ENCODE measurements around the gene INPP4B. TPM values are rescaled to one million over a fixed set of nuclear protein-coding genes. Genes with fewer than 3 reads are reported as not detected.

INPP4B gene
- total RNA-seq, 1 experiment from 2014 or later = 0.07 TPM

DNA sequence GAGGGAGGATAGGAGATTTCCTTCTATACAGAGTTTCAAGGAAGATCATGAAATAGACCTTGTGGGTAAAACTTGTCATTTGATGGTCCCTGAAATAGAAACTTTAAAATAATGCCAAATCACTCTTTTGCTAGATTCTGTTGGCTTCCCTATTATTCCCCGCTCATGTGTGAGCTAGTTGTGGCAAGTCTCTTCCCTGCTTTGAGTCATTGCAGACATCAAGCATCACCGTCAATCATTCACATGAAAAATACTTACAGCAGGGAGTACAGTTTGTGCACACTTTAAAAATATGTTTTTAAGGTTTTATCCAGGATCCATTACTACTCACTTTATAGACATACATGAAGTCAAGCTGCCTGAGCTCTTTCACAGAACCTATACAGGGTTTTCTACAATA is 35.2 kb upstream of the INPP4B start:
- H3K23ac ChIP-seq (ENCODE audit: insufficient read length, low read depth, low read length) = no peak overlapping the region
- H3K79me1 ChIP-seq (ENCODE audit: insufficient read depth, low read depth, low read length, poor library complexity, severe bottlenecking) = no peaks in the 10 kb centered on the region
- no peak overlapping the region for H4K5ac ChIP-seq (ENCODE audit: insufficient read length, low read depth, low read length)
- no peak overlapping the region for H4K91ac ChIP-seq (ENCODE audit: insufficient read length, low read depth, low read length)
- no peak overlapping the region for H2BK20ac ChIP-seq (ENCODE audit: low read depth, low read length, poor library complexity, severe bottlenecking)
- no peaks in the 10 kb centered on the region for H3K4me1 ChIP-seq (ENCODE audit: insufficient read depth, low read length)
- H3K4ac ChIP-seq (ENCODE audit: low read depth, low read length) = no peak overlapping the region
- no peak overlapping the region for H2BK12ac ChIP-seq (ENCODE audit: insufficient read length, low read depth, low read length)
- H3K9me3 Mint-ChIP-seq = peaks cover 0 to 3% of the 10 kb centered on the region in 2 experiments; a peak in 2 of 5 replicates
- no peaks in the 10 kb centered on the region for H3K4me1 Mint-ChIP-seq
- H4K20me1 ChIP-seq (ENCODE audit: control insufficient read depth, insufficient read depth, insufficient read length) = no peaks in the 10 kb centered on the region
- H3K14ac ChIP-seq (ENCODE audit: insufficient read depth, low read length) = no peak overlapping the region
- no peak overlapping the region for H3K27ac Mint-ChIP-seq
- H2BK5ac ChIP-seq (ENCODE audit: insufficient read length, low read length) = no peak overlapping the region
- H3K27me3 Mint-ChIP-seq (ENCODE audit: low read depth) = no peaks in the 10 kb centered on the region
- DNase-seq = no peak
- no peaks in the 10 kb centered on the region for H3K9me3 ChIP-seq (ENCODE audit: control insufficient read depth, low read depth, low read length)
- H3K18ac ChIP-seq (ENCODE audit: insufficient read length, low read depth, low read length) = no peak overlapping the region
- H3K27me3 ChIP-seq (ENCODE audit: insufficient read depth, low read length) = no peaks in the 10 kb centered on the region
- H3K27ac ChIP-seq (ENCODE audit: insufficient read length, low read depth, low read length) = no peak overlapping the region
- no peaks in the 10 kb centered on the region for H3K79me2 ChIP-seq (ENCODE audit: insufficient read depth, low read length)
- H3K23me2 ChIP-seq (ENCODE audit: insufficient read length, low read depth, low read length, poor library complexity, severe bottlenecking) = no peaks in the 10 kb centered on the region
- H3K4me2 ChIP-seq (ENCODE audit: insufficient read depth, insufficient read length, low read length) = no peak overlapping the region
- no peak overlapping the region for H2BK15ac ChIP-seq (ENCODE audit: low read depth, low read length)
- no peaks in the 10 kb centered on the region for H3K36me3 Mint-ChIP-seq (ENCODE audit: insufficient read depth in 1 of 3, low read depth in 3 of 3)
- TF ChIP-seq, protein P1, sequence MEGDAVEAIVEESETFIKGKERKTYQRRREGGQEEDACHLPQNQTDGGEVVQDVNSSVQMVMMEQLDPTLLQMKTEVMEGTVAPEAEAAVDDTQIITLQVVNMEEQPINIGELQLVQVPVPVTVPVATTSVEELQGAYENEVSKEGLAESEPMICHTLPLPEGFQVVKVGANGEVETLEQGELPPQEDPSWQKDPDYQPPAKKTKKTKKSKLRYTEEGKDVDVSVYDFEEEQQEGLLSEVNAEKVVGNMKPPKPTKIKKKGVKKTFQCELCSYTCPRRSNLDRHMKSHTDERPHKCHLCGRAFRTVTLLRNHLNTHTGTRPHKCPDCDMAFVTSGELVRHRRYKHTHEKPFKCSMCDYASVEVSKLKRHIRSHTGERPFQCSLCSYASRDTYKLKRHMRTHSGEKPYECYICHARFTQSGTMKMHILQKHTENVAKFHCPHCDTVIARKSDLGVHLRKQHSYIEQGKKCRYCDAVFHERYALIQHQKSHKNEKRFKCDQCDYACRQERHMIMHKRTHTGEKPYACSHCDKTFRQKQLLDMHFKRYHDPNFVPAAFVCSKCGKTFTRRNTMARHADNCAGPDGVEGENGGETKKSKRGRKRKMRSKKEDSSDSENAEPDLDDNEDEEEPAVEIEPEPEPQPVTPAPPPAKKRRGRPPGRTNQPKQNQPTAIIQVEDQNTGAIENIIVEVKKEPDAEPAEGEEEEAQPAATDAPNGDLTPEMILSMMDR (conservative IDR thresholded peaks at IDR 0.05) = no peak
- no peak overlapping the region for H3T11ph ChIP-seq (ENCODE audit: low read length)
- no peak overlapping the region for H4K8ac ChIP-seq (replicated peaks; ENCODE audit: insufficient read length, low read depth, low read length)
- H3K4me3 Mint-ChIP-seq = no peak overlapping the region
- WGBS (ENCODE audit: extremely low coverage, insufficient read length, low lambda C conversion rate) = no CpG with 5 or more reads among the region's 2 CpGs
- no peak overlapping the region for H3K9ac ChIP-seq (ENCODE audit: extremely low read depth, insufficient read length, low read length)
- H2AFZ ChIP-seq (ENCODE audit: low read length) = no peak overlapping the region
- no peak overlapping the region for H2BK120ac ChIP-seq (ENCODE audit: low read depth, low read length, poor library complexity, severe bottlenecking)
- H3K56ac ChIP-seq (ENCODE audit: insufficient read length, low read depth, low read length) = no peak overlapping the region
- no peak overlapping the region for H2AK5ac ChIP-seq (ENCODE audit: insufficient read length, low read length)

Measured in H9 (cell line).